Gastroesophageal sphincter (tissue), 4 donors: ENCODE measurements around the gene CCDC92. TPM values are rescaled to one million over a fixed set of nuclear protein-coding genes. Genes with fewer than 3 reads are reported as not detected.
"Not testable (repeated sequence)": the region's sequence is repeated elsewhere in the genome, so short reads cannot be mapped to it uniquely, and the experiment has no call there.

ENCODE experiments used
- ATAC-seq: fragments of 150-250 bp; one replicate; pipeline ENCODE4 v1.9.1; 2016; ENCODE audit warnings: mild to moderate bottlenecking, moderate library complexity
- H3K27ac ChIP-seq, 4 donors: fragments of 200-600 bp; sonication (generic) in 3 of 4; 1 replicate in 3 of 4; 2 replicates in 1 of 4; pipeline ENCODE4 v1.5.1; 2016 to 2019
- H3K27me3 ChIP-seq: fragments of 200-600 bp; sonication (generic); one replicate; pipeline ENCODE4 v1.5.1; 2019
- H3K36me3 ChIP-seq, 2 donors: fragments of 200-600 bp; sonication (generic); one replicate each; pipeline ENCODE4 v1.5.1; 2019; ENCODE audit warnings: control low read depth in 1 of 2
- H3K4me1 ChIP-seq, 3 donors: fragments of 200-600 bp; sonication (generic); 1 replicate in 2 of 3; 2 replicates in 1 of 3; pipeline ENCODE4 v1.5.1; 2016 to 2019; ENCODE audit warnings: control low read depth in 2 of 3
- H3K4me3 ChIP-seq, 2 donors: fragments of 200-600 bp; sonication (generic); one replicate each; pipeline ENCODE4 v1.5.1; 2019; ENCODE audit warnings: mild to moderate bottlenecking in 1 of 2, moderate library complexity in 1 of 2
- H3K9me3 ChIP-seq, 3 donors: fragments of 200-600 bp; sonication (generic); one replicate each; pipeline ENCODE4 v1.5.1; 2017 to 2019; ENCODE audit warnings: control low read depth in 2 of 3
- EP300 ChIP-seq: sonication (generic); formaldehyde crosslinking; IDR thresholded peaks from one replicate; pipeline ENCODE4 v1.6.1; 2017; ENCODE audit warnings: antibody characterized with exemption, mild to moderate bottlenecking
- POLR2A ChIP-seq, 2 donors: fragments of 450-650 bp; IDR thresholded peaks; one replicate each; pipeline ENCODE4 v1.6.1; 2017; ENCODE audit warnings: antibody characterized with exemption in 2 of 2, mild to moderate bottlenecking in 2 of 2, moderate library complexity in 1 of 2
- POLR2AphosphoS5 ChIP-seq: sonication (generic); formaldehyde crosslinking; IDR thresholded peaks from one replicate; pipeline ENCODE4 v1.6.1; 2017; ENCODE audit warnings: antibody characterized with exemption
- WGBS, 2 donors: methylation state at CpG; one replicate each; pipeline ENCODE4 v1.1.5; 2018; ENCODE audit warnings: low coverage in 1 of 2; 5-methylcytosine and 5-hydroxymethylcytosine counted together
- total RNA-seq, 4 donors: library from RNA; depleted of rRNA; stranded (reverse); fragments of >200 nt; gene quantifications; one replicate each; pipeline ENCODE4 v1.1.0, GENCODE V29; 2016
- TF ChIP-seq, protein P1 (sequence below), 4 experiments: fragments of 200-600 bp in 2 of 4; fragments of 450-650 bp in 2 of 4; sonication (generic) in 1 of 4; IDR thresholded peaks; one replicate each; pipeline ENCODE4 v1.5.1; 2017 to 2019; ENCODE audit warnings: antibody characterized with exemption in 4 of 4, mild to moderate bottlenecking in 2 of 4, moderate library complexity in 2 of 4

CCDC92 gene
- total RNA-seq, 4 donors from 2014 or later: 26.2 to 74.3 (median 34.2) TPM

DNA sequence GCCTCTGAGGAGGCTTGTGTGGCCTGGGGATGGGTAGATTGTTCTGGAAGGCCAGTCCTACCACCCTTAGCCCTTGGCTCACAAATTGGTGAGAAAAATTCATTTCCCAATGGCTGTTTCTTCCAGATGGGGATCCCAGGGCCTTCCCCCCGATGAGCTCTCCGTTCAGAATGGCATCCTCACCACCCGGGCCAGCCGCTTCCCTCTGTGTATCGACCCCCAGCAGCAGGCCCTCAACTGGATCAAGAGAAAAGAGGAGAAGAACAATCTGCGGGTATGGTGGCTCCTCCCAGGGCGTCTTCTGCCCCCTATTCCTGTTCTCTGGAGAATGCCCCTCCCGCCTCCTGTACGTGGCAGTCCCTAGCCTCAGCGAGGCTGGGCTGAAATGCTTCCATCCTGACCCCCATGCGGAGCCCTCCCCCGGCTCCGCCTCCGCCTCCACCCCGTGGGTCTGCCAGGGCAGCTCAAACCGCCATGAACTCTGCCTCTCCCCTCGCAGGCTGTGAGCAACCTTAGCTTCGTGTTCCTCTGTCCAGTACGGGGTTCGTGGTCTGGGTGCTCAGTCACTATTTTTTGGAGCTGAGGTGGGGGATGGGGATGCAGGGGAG lies 57.8 kb downstream of the CCDC92 start:
- no peaks in the 10 kb centered on the region for H3K4me1 ChIP-seq
- no peak overlapping the region for H3K4me3 ChIP-seq
- no peaks in the 10 kb centered on the region for H3K9me3 ChIP-seq
- peaks cover 56% of the 10 kb centered on the region for H3K27me3 ChIP-seq
- peak; percentile 19 for ATAC-seq
- no peaks in the 10 kb centered on the region for H3K36me3 ChIP-seq
- TF ChIP-seq POLR2A (IDR thresholded peaks at IDR 0.05) (no peak), EP300 (no peak), POLR2AphosphoS5 (no peak)
- TF ChIP-seq, protein P1, sequence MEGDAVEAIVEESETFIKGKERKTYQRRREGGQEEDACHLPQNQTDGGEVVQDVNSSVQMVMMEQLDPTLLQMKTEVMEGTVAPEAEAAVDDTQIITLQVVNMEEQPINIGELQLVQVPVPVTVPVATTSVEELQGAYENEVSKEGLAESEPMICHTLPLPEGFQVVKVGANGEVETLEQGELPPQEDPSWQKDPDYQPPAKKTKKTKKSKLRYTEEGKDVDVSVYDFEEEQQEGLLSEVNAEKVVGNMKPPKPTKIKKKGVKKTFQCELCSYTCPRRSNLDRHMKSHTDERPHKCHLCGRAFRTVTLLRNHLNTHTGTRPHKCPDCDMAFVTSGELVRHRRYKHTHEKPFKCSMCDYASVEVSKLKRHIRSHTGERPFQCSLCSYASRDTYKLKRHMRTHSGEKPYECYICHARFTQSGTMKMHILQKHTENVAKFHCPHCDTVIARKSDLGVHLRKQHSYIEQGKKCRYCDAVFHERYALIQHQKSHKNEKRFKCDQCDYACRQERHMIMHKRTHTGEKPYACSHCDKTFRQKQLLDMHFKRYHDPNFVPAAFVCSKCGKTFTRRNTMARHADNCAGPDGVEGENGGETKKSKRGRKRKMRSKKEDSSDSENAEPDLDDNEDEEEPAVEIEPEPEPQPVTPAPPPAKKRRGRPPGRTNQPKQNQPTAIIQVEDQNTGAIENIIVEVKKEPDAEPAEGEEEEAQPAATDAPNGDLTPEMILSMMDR (IDR thresholded peaks at IDR 0.05): no peak
- no peak overlapping the region for H3K27ac ChIP-seq
- 54 to 85% methylated on average over 6 to 11 of the region's 20 CpGs for WGBS, 2 donors

DNA sequence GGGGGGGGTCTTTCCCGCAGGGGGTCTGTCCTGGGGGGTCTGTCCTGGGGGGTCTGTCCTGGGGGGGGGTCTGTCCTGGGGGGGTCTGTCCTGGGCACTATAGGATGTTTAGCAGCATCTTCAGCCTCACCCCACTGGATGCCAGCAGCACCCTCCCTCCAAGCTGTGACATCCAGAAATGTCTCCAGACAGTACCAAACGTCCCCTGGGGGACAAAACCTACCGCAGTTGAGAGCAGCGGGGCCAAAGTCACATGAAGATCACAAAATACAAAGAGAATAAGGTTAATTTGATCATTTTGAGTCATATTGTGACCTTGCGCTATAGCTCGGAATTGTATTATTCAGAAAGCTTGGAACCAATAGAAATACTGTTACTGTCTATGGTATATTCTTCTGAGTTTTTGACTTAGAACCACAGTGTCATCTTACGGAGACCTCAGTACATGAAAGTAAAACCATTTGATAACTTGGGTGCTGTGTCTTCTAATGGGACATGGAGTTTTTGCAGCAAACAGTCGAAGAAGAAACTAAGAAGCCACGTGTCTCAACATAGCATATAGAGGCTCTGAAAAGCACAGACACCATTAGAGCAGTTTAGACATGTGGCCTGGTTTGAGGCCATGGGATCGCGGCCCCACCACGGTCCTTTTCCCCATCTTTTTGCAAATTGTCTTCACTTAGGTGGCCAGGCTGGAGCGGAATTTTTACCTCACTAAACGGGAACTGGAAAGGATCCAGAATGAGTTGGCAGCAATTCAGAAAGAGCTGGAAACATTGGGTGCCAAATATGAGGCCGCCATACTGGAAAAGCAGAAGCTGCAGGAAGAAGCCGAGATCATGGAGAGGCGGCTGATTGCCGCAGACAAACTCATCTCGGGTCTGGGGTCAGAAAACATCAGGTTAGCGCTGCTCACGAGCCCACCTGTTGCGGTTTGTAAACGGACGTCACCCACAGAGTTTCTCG lies 59.9 kb downstream of the CCDC92 start:
- TF ChIP-seq POLR2AphosphoS5 (no peak), EP300 (no peak), POLR2A (IDR thresholded peaks at IDR 0.05) (no peak)
- TF ChIP-seq, protein P1 (IDR thresholded peaks at IDR 0.05): no peak
- Histone ChIP-seq H3K27ac (no peak overlapping the region), H3K4me1 (no peaks in the 10 kb centered on the region), H3K36me3 (no peaks in the 10 kb centered on the region), H3K4me3 (no peak overlapping the region), H3K27me3 (peaks cover 37% of the 10 kb centered on the region), H3K9me3 (no peaks in the 10 kb centered on the region)
- 67 to 80% methylated on average over 11 to 23 of the region's 25 CpGs for WGBS, 2 donors
- no peak for ATAC-seq

DNA sequence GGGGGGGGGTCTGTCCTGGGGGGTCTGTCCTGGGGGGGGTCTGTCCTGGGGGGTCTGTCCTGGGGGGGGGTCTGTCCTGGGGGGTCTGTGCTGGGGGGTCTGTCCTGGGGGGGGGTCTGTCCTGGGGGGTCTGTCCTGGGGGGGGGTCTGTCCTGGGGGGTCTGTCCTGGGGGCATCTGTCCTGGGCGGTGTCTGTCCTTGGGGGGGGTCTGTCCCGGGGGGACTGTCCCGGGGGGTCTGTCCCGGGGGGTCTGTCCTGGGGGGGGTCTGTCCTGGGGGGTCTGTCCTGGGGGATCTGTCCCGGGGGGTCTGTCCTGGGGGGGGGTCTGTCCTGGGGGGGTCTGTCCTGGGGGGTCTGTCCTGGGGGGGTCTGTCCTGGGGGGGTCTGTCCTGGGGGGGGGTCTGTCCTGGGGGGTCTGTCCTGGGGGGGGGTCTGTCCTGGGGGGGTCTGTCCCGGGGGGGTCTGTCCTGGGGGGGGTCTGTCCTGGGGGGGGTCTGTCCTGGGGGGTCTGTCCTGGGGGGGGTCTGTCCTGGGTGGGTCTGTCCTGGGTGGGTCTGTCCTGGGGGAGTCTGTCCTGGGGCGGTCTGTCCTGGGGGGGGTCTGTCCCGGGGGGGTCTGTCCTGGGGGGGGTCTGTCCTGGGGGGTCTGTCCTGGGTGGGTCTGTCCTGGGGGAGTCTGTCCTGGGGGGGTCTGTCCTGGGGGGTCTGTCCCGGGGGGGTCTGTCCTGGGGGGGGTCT lies 60.8 kb downstream of the CCDC92 start:
- not testable (repeated sequence) for ATAC-seq, H3K4me1 ChIP-seq, H3K4me3 ChIP-seq, H3K36me3 ChIP-seq, H3K9me3 ChIP-seq, H3K27ac ChIP-seq
- no CpG with 5 or more reads among the region's 9 CpGs for WGBS, 2 donors
- H3K27me3 ChIP-seq: peaks cover 28% of the 10 kb centered on the region

DNA sequence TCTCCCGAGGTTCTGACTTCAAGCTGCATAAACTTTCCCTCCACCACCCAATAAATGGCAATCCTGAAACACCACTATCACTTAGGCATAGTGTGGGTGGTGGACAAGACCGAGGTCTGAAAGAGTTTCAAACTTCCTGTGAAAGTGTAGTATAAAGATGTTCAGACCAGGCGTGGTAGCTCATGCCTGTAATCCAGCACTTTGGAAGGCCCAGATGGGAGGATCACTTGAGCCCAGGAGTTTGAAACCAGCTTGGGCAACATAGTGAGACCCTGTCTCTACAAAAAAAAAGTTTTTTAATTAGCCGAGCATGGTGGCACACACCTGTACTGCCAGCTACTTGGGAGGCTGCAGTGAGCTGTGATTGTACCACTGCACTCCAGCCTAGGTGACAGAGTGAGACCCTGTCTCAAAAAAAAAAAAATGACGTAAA lies 61.9 kb downstream of the CCDC92 start:
- H3K4me1 ChIP-seq: no peaks in the 10 kb centered on the region
- no peaks in the 10 kb centered on the region for H3K36me3 ChIP-seq
- 63 to 81% methylated on average over 4 to 5 of the region's 5 CpGs for WGBS, 2 donors
- H3K27me3 ChIP-seq: peaks cover 19% of the 10 kb centered on the region
- H3K4me3 ChIP-seq: no peak overlapping the region
- no peak overlapping the region for H3K27ac ChIP-seq
- no peak for ATAC-seq
- no peaks in the 10 kb centered on the region for H3K9me3 ChIP-seq
- TF ChIP-seq POLR2A (IDR thresholded peaks at IDR 0.05): no peak
- TF ChIP-seq, protein P1 (IDR thresholded peaks at IDR 0.05): no peak

DNA sequence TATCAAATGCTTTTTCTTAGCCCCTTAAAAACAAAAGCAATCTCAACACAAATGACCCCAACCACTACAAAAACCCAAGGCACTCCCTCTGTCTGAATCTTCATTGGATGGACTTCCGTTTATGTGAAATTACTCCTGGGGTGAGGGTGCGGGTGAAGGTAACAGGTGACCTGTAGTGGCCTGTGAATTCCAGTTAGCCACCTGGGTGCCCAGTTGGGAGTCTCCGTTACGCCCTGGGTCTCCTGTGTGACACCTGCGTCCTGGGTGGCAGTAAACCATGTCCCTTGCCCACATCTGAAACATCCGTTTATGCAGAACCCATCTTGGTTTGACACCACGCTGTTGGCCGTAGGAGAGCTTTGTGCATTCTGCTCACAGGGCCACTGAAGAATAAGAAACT lies 62.6 kb downstream of the CCDC92 start:
- H3K9me3 ChIP-seq: no peaks in the 10 kb centered on the region
- peaks cover 12% of the 10 kb centered on the region for H3K27me3 ChIP-seq
- H3K36me3 ChIP-seq: no peaks in the 10 kb centered on the region
- ATAC-seq: no peak
- H3K4me1 ChIP-seq: no peaks in the 10 kb centered on the region
- no peak overlapping the region for H3K27ac ChIP-seq
- 78 to 94% methylated on average over 6 to 7 of the region's 8 CpGs for WGBS, 2 donors
- no peak overlapping the region for H3K4me3 ChIP-seq
- no peak for TF ChIP-seq POLR2AphosphoS5
- TF ChIP-seq EP300: no peak
- TF ChIP-seq POLR2A (IDR thresholded peaks at IDR 0.05): no peak
- TF ChIP-seq, protein P1 (IDR thresholded peaks at IDR 0.05): no peak
